ENCODE measurements around the gene AKT3.

The AKT3 gene

GRCh38 chr1:243730487-243731150, 119.4 kb downstream of the AKT3 start:
- no peak for DNase-seq

DNA sequence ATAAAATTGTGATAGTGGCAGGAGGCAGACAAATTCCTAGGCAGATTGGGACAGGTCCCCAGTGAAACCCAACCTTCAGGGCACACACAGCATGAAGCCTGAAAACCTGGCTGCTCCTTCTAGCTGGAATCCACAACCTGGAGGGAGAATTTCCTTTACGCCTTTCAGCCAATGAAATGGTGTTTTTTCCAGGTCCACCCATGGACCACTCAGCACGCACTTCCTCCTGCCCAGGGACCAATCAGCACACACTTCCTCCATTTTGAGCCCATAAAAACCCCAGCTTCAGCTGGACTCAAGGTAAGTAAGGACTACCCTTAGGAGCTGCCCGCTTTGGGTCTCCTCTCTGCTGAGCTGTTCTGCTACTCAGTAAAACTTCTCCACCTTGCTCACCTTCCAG, 120.1 kb downstream of the AKT3 start:
- DNase-seq, result no peak

GRCh38 chr1:243727503-243728203, 122.4 kb downstream of the AKT3 start:
- peak; percentile 67 to 93 (median 90) for DNase-seq

DNA sequence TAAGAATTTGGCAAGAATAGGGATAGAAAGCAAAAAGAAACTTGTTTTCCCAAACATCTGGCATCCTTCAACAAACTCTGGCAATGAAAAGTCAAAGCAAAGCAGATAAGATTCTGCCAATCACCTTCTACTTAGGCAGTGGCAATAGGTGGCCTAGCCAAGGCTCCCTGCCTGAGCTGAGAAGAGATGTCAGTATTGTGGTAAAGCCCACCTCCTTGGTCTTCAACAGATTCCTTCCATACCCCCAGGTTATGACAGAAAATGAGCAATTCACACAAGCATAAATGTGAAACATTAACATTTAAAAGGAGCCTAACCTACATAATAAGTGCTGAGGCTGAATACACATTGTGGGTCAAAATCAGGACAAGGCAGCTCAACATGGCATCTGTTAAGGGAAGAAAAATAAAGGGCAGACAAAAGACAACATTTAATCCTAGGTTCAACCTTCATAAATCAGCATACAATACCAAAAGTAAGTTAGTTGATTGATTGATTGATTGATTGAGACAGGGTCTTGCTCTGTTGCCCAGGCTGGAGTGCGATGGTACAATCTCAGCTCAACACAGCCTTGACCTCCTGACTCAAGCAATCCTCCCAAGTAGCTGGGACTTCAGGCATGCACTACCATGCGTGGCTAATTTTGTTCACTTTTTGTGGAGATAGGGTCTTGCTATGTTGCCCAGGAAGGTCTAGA, 123.1 kb downstream of the AKT3 start:
- no peak for DNase-seq

DNA sequence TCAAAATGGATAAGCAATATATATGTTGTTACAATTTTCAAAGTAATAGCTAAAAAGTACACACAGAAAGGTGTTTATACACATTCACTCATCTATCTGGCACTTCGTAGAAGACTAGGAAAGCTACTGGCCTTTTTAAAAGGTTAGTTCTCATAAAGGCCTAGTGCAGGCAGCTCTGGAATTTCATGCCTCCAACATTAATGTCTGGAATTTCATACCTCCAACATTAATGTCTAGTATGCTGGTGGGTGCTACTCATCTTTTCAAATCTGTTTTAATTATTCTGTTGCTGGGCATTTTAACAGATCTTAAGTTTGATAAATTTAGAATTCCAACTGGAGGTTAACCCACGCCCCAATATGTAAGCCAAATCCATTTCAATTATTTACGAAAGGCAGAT, 124.2 kb downstream of the AKT3 start:
- no peak for DNase-seq

GRCh38 chr1:243725075-243725474, 125.0 kb downstream of the AKT3 start:
- no peak for DNase-seq

GRCh38 chr1:243723458-243724043, 126.5 kb downstream of the AKT3 start:
- peak; percentile 25 to 58 (median 42) for DNase-seq

DNA sequence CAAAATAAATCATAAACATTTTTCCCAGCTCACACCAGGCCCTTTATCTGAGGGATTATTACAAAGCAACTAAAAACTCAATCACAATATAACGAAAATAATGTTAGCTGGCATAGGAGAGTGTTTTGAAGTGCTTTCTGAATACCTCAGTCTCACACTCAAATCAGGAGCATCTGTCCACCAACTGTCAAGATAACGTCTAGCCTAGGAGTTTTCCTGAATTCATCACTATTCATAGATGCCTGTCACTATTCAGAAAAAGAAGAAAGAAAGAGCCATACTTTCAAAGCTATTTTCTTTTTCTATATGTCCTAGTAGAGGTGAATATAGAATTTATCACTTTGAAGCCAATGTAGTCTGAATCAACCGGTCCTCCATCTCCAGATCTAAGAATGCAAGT, 127.0 kb downstream of the AKT3 start:
- no peak for DNase-seq

DNA sequence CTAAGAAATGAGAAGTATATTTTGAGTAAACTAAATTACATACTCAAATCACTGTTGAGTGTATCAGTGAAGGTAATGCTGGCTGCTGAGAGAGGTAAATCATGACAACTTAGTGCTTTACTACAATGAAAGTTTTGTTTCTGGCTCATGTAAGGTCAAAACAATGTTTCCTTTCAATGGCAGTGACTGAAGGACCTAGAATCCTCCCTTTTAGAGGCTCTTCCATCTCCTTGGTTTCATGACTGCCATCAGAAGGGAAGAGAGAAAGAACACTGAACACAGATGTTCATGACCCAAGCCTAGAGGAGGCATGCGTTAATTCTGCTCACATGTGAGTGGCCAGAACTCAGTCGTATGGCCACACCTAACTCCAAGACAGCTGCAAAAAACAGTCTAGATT, 130.6 kb downstream of the AKT3 start:
- no peak for DNase-seq

DNA sequence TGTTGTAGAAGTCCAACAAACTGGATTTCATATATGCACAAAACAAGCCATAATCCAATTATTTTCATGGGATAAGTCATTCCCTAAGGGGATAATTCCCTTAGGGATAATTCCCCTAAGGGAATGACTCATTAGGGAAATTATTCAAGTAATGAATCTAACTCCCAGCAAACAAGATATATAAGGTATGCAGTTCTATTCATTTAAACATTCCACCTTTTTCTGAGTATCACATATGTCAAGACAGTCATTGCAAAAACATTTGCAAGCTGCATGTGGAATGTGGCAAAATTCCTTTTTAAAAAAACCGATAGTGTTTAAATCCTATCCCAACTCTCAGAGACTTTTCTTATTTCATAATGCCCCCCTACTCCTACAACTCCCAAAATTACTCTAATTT, 131.2 kb downstream of the AKT3 start:
- DNase-seq, result no peak

- DNase-seq, result no peak
Observed at GRCh38 chr1:243718022-243718421, 132.0 kb downstream of the AKT3 start.

- no peak for DNase-seq
Observed at GRCh38 chr1:243716906-243717305, 133.1 kb downstream of the AKT3 start.

DNA sequence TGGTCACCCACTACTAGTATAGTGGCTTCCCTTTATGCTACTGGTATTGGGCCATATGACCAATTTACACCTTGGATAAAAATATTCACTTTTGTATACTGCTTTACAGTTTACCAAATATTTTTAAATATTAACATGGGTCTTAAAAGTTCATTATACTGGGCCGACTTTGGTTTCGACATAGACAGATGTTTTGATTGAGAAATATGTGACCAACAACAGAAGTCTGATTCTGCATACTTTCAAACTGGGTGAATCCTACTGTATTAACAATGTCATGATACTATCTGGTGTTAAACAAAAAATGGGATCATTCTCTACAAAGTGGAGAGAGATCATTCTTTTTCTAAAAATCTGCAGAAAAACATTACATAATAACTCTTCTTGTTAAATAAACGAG, 134.8 kb downstream of the AKT3 start:
- no peak for DNase-seq

- no peak for DNase-seq
Observed at GRCh38 chr1:243713470-243714186, 136.4 kb downstream of the AKT3 start.

DNA sequence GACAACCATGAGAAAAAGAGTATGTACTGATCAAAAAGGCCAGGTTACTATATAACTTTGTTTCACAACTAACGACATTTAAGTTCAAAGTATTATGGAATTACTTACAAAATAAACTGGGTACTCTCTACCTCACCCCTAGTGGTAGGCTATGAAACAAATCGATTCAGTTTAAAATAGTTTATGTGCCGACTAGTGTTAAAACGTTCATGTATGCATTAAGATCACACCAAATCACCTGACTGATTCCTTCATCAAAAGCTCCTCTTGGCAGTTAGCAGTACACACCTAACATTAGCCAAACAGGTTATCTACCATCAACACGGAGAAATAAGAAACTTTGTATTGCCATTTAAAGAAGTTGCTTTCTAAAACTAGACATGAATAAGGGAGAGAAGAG, 137.1 kb downstream of the AKT3 start:
- DNase-seq, result no peak

- DNase-seq, result no peak
Observed at GRCh38 chr1:243712242-243712641, 137.8 kb downstream of the AKT3 start.

GRCh38 chr1:243710467-243710866, 139.6 kb downstream of the AKT3 start:
- DNase-seq, result peak in 2 of 3 donors; percentile 48 to 53

DNA sequence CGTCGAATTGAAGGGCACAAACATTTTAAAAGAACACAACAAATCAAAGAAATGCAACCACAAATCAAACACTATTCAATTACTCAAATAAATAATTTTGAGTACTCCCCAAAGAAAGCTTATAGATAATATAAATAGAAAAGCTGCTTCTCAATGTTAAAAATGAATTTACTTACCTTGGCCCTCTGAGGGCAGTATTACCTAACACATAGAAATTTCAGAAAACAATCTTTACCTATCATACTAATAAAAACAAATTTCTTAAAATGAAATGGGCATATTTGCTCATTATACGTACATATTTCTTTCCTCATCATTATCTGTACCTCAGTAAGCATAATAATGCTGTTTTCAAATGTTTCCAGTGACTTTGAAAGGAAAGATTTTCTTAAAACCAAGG, 141.8 kb downstream of the AKT3 start:
- peak in 1 of 3 donors; percentile 32 for DNase-seq

DNA sequence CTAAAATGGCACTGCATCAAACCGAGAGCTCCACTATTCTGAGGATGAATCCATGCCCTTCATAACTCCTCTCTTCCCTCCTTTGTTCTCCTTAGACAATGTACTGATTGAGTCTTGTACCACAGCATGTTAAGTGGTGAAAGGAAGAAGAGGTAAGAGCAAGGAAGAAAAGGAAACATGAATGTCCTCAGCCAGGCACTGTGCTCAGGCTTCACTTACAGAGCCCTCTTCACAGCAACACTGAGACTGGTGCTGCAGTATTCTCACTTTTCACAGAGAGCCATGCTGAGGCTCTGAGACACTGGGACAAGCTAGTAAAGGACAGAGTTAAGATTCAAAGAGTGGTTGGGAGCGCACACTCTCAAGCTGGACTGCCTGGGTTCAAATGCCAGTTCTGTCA, 143.5 kb downstream of the AKT3 start:
- DNase-seq, result no peak

DNA sequence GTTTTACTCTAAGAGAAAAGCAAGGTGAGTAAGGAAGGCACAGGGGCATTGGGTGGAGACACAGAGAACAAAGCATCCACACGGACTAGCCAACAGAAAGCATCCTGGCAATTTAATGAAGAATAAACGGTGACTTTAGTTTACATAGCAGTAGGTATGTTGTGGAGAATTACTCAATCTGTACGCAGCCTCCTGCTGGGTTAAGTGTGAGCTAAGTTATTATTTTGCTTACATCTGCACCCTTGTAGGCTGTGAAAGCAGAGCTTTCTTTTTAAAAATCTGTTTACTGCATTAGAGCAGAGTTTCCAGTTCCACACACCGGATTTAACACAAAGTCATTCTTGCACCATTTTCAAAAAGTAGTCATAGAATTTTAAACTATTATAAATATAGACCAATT, 144.5 kb downstream of the AKT3 start:
- no peak for DNase-seq

GRCh38 chr1:243701872-243702271, 148.2 kb downstream of the AKT3 start:
- no peak for DNase-seq

- no peak for DNase-seq
Observed at GRCh38 chr1:243693800-243694199, 156.2 kb downstream of the AKT3 start.

- peak; percentile 43 to 78 (median 67) for DNase-seq
Observed at GRCh38 chr1:243686159-243686558, 163.9 kb downstream of the AKT3 start.

Measured in suppressor macrophage treated with lipopolysaccharide for 1 hour (primary cell).